Left ventricle myocardium inferior (tissue), 1 donor: Measurements from ENCODE around the gene RNF182. TPM values are rescaled to one million over a fixed set of nuclear protein-coding genes. Genes with fewer than 3 reads are reported as not detected.

Experiments
- DNase-seq: peaks from one replicate; pipeline ENCODE4 v3.0.0-alpha.2; 2020
- H3K27ac ChIP-seq: fragments of 200-600 bp; replicated peaks from 2 replicates; pipeline ENCODE4 v1.8.0; 2021
- H3K27me3 ChIP-seq: fragments of 200-600 bp; 2 replicates; pipeline ENCODE4 v1.8.0; 2021; ENCODE audit warnings: low read depth
- H3K36me3 ChIP-seq: fragments of 200-600 bp; 2 replicates; pipeline ENCODE4 v1.8.0; 2021
- H3K4me1 ChIP-seq: fragments of 200-600 bp; 2 replicates; pipeline ENCODE4 v1.8.0; 2021
- H3K4me3 ChIP-seq: fragments of 200-600 bp; 2 replicates; pipeline ENCODE4 v1.8.0; 2021; ENCODE audit warnings: mild to moderate bottlenecking, moderate library complexity
- H3K9me3 ChIP-seq: fragments of 200-600 bp; replicated peaks from 2 replicates; pipeline ENCODE4 v1.8.0; 2021
- CTCF ChIP-seq: fragments of 200-600 bp; IDR thresholded peaks from 2 replicates; pipeline ENCODE4 v1.8.0; 2021; ENCODE audit warnings: antibody characterized with exemption, mild to moderate bottlenecking, borderline replicate concordance
- intact Hi-C: fragments of 100-400 bp; cut with micrococcal nuclease; formaldehyde crosslinking; loops from one replicate; pipeline ENCODE4 v1.11.0; 2022
- total RNA-seq: library from RNA; stranded (reverse); fragmentation: NEBNext Ultra II Directional; extraction: Animal tissue kit (Norgen Biotek cat#: 25700); gene quantifications from one replicate; pipeline ENCODE4 v1.2.1, GENCODE V29; 2021
- donor health status: DM: no; HTN: yes; CAD: no; lungs with severe emphysema.

The RNF182 gene
- total RNA-seq, 1 donor from 2014 or later, result not detected

- no peak for TF ChIP-seq CTCF
- H3K4me1 ChIP-seq, result no peaks in the 10 kb centered on the region
Observed at GRCh38 chr6:14002176-14002947, 77.6 kb downstream of the RNF182 start.

DNA sequence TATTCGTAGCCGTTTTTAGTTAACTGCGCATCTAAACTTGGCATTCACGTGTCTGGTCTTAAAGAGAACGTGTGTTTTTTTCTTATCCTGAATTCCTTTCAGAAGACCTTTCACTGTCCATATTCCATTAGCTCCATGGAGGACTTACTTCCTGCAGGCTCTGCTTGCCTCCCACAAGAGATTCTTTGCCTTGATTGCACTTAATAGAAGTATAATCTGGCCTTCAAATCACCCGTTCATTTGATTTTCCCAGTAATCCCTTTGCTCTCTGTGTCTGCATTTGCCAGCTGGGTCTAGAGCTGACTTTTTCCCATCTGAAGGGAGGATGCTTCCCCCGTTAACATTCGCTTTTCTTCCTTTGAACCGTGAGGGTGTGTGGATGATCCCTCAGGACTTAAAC, 79.5 kb downstream of the RNF182 start:
- no peaks in the 10 kb centered on the region for H3K4me1 ChIP-seq
- no peak for DNase-seq
- intact Hi-C loops, result no loop called here

More at GRCh38 chr6:14002176-14002947, 77.6 kb downstream of the RNF182 start:
- H3K4me3 ChIP-seq, result no peak overlapping the region
- DNase-seq, result no peak
- no peaks in the 10 kb centered on the region for H3K36me3 ChIP-seq
- peaks cover 57% of the 10 kb centered on the region for H3K27me3 ChIP-seq
- intact Hi-C loops, result no loop called here
- H3K27ac ChIP-seq, result no peak overlapping the region
- no peaks in the 10 kb centered on the region for H3K9me3 ChIP-seq

DNA sequence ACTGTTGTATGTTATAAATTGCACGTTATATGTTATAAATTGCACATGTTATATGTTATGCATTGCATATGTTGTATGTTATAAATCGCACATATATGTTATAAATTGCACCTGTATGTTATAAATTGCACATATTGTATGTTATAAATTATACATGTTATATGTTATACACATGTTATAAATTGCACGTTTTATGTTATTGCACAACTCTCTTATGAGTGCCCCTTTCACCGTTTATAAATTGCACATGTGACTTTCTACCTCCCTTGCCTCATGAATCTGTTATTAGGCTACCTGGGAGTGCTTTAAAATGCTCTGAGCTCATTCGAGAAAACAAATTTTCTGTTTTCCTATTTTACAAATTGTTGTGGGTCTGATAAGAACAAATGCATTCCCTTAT, 84.1 kb downstream of the RNF182 start:
- Histone ChIP-seq H3K27me3 (peaks cover 74% of the 10 kb centered on the region), H3K4me3 (no peak overlapping the region), H3K36me3 (no peaks in the 10 kb centered on the region), H3K27ac (no peak overlapping the region), H3K9me3 (no peaks in the 10 kb centered on the region), H3K4me1 (no peaks in the 10 kb centered on the region)
- no peak for TF ChIP-seq CTCF
- intact Hi-C loops, result no loop called here
- no peak for DNase-seq

More for the DNA sequence above, 79.5 kb downstream of the RNF182 start:
- Histone ChIP-seq H3K4me3 (no peak overlapping the region), H3K27ac (no peak overlapping the region), H3K27me3 (peaks cover 64% of the 10 kb centered on the region), H3K9me3 (no peaks in the 10 kb centered on the region), H3K36me3 (no peaks in the 10 kb centered on the region)
- no peak for TF ChIP-seq CTCF

GRCh38 chr6:14009431-14009830, 84.7 kb downstream of the RNF182 start:
- Histone ChIP-seq H3K4me3 (no peak overlapping the region), H3K4me1 (no peaks in the 10 kb centered on the region), H3K27ac (no peak overlapping the region), H3K9me3 (no peaks in the 10 kb centered on the region), H3K36me3 (no peaks in the 10 kb centered on the region), H3K27me3 (peaks cover 73% of the 10 kb centered on the region)
- no peak for TF ChIP-seq CTCF
- DNase-seq, result no peak
- intact Hi-C loops, result no loop called here

DNA sequence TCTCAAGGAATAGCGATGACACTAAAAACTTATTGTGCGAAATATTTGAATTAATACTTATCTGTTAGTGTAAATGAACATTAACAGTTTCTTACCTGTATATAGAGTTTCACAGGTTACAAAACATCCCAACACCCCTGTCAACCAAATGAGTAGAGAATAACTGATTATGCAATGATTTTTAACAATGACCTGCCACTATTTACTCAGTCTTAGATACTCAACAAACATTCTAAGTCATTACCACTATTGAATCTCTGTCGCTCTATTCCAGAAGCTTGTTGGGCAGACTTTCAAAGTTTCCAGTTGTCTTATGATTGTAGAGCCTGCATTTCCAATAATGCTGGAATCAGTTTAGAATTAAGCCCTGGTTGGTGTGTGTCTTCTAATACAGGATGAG, 85.5 kb downstream of the RNF182 start:
- intact Hi-C loops, result no loop called here
- no peaks in the 10 kb centered on the region for H3K9me3 ChIP-seq
- H3K4me3 ChIP-seq, result no peak overlapping the region
- no peaks in the 10 kb centered on the region for H3K36me3 ChIP-seq
- TF ChIP-seq CTCF, result no peak
- H3K27ac ChIP-seq, result no peak overlapping the region
- no peaks in the 10 kb centered on the region for H3K4me1 ChIP-seq
- peaks cover 67% of the 10 kb centered on the region for H3K27me3 ChIP-seq
- no peak for DNase-seq
